ENCODE data around the gene VWA8. TPM values are rescaled to one million over a fixed set of nuclear protein-coding genes. Genes with fewer than 3 reads are reported as not detected.

Gene VWA8
- total RNA-seq, 1 experiment from 2014 or later, result 22.6 TPM

- BruUV-seq (replicated peaks), result no TSS peak
- TF ChIP-seq ELF1 (IDR thresholded peaks at IDR 0.05; ENCODE audit: borderline replicate concordance, low read depth) (no peak), CEBPB (IDR thresholded peaks at IDR 0.05; ENCODE audit: low read depth) (no peak), CTCF (IDR thresholded peaks at IDR 0.05 in 2 of 3, conservative IDR thresholded peaks at IDR 0.05 in 1 of 3; ENCODE audit: borderline replicate concordance in 1 of 3, insufficient read depth in 1 of 3, low read depth in 2 of 3, low read length in 2 of 3) (no peak), POLR2A (IDR thresholded peaks at IDR 0.05; ENCODE audit: borderline replicate concordance, extremely low read depth, insufficient read depth, insufficient read length) (no peak), EZH2 (IDR thresholded peaks at IDR 0.05) (no peak), JUND (IDR thresholded peaks at IDR 0.05) (no peak), SIN3A (IDR thresholded peaks at IDR 0.05; ENCODE audit: low read depth) (no peak), ZNF274 (IDR thresholded peaks at IDR 0.05; ENCODE audit: low read depth, low read length) (no peak), ZFX (IDR thresholded peaks at IDR 0.05) (no peak), SP1 (IDR thresholded peaks at IDR 0.05; ENCODE audit: low read depth) (no peak), SRF (IDR thresholded peaks at IDR 0.05; ENCODE audit: low read depth) (no peak), EGR1 (IDR thresholded peaks at IDR 0.05; ENCODE audit: low read depth) (no peak)
- TF ChIP-seq, protein P1, sequence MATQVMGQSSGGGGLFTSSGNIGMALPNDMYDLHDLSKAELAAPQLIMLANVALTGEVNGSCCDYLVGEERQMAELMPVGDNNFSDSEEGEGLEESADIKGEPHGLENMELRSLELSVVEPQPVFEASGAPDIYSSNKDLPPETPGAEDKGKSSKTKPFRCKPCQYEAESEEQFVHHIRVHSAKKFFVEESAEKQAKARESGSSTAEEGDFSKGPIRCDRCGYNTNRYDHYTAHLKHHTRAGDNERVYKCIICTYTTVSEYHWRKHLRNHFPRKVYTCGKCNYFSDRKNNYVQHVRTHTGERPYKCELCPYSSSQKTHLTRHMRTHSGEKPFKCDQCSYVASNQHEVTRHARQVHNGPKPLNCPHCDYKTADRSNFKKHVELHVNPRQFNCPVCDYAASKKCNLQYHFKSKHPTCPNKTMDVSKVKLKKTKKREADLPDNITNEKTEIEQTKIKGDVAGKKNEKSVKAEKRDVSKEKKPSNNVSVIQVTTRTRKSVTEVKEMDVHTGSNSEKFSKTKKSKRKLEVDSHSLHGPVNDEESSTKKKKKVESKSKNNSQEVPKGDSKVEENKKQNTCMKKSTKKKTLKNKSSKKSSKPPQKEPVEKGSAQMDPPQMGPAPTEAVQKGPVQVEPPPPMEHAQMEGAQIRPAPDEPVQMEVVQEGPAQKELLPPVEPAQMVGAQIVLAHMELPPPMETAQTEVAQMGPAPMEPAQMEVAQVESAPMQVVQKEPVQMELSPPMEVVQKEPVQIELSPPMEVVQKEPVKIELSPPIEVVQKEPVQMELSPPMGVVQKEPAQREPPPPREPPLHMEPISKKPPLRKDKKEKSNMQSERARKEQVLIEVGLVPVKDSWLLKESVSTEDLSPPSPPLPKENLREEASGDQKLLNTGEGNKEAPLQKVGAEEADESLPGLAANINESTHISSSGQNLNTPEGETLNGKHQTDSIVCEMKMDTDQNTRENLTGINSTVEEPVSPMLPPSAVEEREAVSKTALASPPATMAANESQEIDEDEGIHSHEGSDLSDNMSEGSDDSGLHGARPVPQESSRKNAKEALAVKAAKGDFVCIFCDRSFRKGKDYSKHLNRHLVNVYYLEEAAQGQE (IDR thresholded peaks at IDR 0.05; ENCODE audit: low read depth), result no peak
- TF ChIP-seq, protein P2, sequence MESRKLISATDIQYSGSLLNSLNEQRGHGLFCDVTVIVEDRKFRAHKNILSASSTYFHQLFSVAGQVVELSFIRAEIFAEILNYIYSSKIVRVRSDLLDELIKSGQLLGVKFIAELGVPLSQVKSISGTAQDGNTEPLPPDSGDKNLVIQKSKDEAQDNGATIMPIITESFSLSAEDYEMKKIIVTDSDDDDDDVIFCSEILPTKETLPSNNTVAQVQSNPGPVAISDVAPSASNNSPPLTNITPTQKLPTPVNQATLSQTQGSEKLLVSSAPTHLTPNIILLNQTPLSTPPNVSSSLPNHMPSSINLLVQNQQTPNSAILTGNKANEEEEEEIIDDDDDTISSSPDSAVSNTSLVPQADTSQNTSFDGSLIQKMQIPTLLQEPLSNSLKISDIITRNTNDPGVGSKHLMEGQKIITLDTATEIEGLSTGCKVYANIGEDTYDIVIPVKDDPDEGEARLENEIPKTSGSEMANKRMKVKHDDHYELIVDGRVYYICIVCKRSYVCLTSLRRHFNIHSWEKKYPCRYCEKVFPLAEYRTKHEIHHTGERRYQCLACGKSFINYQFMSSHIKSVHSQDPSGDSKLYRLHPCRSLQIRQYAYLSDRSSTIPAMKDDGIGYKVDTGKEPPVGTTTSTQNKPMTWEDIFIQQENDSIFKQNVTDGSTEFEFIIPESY (IDR thresholded peaks at IDR 0.05; ENCODE audit: extremely low read depth, insufficient replicate concordance, low read length), result no peak
- intact Hi-C loops (cut with micrococcal nuclease), result no loop called here
- Histone ChIP-seq H3K79me2 (ENCODE audit: insufficient read depth, low read length) (no peaks in the 10 kb centered on the region), H3K4me2 (ENCODE audit: low read length) (no peak overlapping the region), H2AFZ (ENCODE audit: low read depth, low read length, poor library complexity, severe bottlenecking) (no peak overlapping the region), H3K27me3 (ENCODE audit: insufficient read depth, low read length) (no peaks in the 10 kb centered on the region), H3K4me3 (replicated peaks in 1 of 2; ENCODE audit: low read depth in 1 of 2, low read length in 2 of 2) (no peak overlapping the region), H3K36me3 (ENCODE audit: control insufficient read depth in 1 of 2, insufficient read depth in 2 of 2, low read length in 2 of 2) (no peaks in the 10 kb centered on the region), H3K9ac (ENCODE audit: low read length) (no peak overlapping the region), H3K4me1 (ENCODE audit: control insufficient read depth in 1 of 2, insufficient read depth in 2 of 2, low read length in 2 of 2) (peaks cover 0 to 7% of the 10 kb centered on the region in 2 experiments; a peak in 2 of 4 replicates), H3K9me3 (ENCODE audit: control insufficient read depth in 1 of 2, insufficient read depth in 1 of 2, low read depth in 1 of 2, low read length in 2 of 2) (no peaks in the 10 kb centered on the region), H3K9me2 (ENCODE audit: insufficient read depth) (no peaks in the 10 kb centered on the region; the same call in 1 of the 2 replicates), H3K27ac (ENCODE audit: low read depth, low read length) (no peak overlapping the region), H4K20me1 (ENCODE audit: insufficient read depth) (no peaks in the 10 kb centered on the region)
- DNase-seq (ENCODE audit: low read depth, low spot score) (no peak), ATAC-seq (no peak)
- CTCF ChIA-PET, result no interaction called here
- RAD21 ChIA-PET (ENCODE audit: low non-redundant PET in 1 of 2, low total read pairs in 2 of 2, uncharacterized antibody in 2 of 2, unreplicated experiment in 2 of 2), result no interaction called here
- POLR2A ChIA-PET, result no interaction called here
Measured at GRCh38 chr13:41988244-41988643, 27.3 kb upstream of the VWA8 start.

Measured in HCT116 (cell line).